Lower leg skin (tissue), 3 donors: Measurements from ENCODE around the gene ZBTB20.

ENCODE experiments used
- POLR2A ChIP-seq, 2 donors: fragments of 450-650 bp; IDR thresholded peaks; one replicate each; pipeline ENCODE4 v1.6.1; 2016 to 2017; ENCODE audit warnings: antibody characterized with exemption in 2 of 2, mild to moderate bottlenecking in 1 of 2, moderate library complexity in 1 of 2
- TF ChIP-seq, protein P1 (sequence below), 3 donors: fragments of 450-650 bp; IDR thresholded peaks; one replicate each; pipeline ENCODE4 v1.5.1; 2016; ENCODE audit warnings: antibody characterized with exemption in 3 of 3, mild to moderate bottlenecking in 3 of 3, moderate library complexity in 2 of 3

DNA sequence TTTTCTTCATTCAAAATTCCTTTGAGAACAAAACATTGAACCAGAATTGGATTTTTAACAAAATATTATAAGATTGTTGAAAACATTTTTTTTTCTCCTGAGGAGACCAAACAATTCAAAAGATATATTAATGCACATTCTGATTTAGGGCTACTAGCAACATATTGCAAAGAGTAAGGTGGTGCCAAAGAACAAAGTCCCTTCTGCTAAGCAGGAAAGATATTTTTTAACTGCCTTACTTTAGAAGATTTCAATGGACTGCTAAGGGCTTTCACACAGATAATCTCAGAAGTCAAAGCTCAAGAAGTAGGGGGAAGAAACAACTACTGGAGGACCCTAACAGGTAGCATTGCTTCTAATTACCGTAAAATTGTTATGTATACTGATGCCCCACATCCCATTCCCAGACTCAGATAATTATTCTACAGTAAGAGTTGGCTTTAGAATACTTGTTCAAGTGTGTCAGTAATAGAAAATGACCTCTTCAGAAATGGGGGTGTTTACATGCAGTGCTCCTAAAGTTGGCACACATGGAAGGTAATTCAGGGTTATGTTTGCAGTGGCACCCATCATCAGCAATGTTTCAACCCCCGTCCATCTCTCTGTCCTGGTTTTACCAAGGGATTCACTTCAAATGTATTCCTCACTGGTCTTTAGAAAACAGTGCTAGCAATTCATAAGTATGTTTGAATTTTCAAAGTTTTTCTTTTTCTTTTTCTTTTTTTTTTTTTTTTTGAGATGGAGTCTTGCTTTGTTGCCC lies 354.7 kb downstream of the ZBTB20 start:
- TF ChIP-seq POLR2A (IDR thresholded peaks at IDR 0.05) = no peak
- TF ChIP-seq, protein P1, sequence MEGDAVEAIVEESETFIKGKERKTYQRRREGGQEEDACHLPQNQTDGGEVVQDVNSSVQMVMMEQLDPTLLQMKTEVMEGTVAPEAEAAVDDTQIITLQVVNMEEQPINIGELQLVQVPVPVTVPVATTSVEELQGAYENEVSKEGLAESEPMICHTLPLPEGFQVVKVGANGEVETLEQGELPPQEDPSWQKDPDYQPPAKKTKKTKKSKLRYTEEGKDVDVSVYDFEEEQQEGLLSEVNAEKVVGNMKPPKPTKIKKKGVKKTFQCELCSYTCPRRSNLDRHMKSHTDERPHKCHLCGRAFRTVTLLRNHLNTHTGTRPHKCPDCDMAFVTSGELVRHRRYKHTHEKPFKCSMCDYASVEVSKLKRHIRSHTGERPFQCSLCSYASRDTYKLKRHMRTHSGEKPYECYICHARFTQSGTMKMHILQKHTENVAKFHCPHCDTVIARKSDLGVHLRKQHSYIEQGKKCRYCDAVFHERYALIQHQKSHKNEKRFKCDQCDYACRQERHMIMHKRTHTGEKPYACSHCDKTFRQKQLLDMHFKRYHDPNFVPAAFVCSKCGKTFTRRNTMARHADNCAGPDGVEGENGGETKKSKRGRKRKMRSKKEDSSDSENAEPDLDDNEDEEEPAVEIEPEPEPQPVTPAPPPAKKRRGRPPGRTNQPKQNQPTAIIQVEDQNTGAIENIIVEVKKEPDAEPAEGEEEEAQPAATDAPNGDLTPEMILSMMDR (IDR thresholded peaks at IDR 0.05) = no peak
